ENCODE measurements around the gene ARSK. TPM values are rescaled to one million over a fixed set of nuclear protein-coding genes. Genes with fewer than 3 reads are reported as not detected.

The ARSK gene
- total and polyA plus RNA-seq, 2 donors from 2014 or later = 4.5 to 5.9 TPM

GRCh38 chr5:95624368-95624767 is 69.5 kb downstream of the ARSK start:
- FAIRE-seq (no peak), DNase-seq (no peak)
- intact Hi-C loops (cut with DNase I) = no loop called here
- no peaks in the 10 kb centered on the region for H3K36me3 ChIP-seq (ENCODE audit: control insufficient read depth in 2 of 3, insufficient read depth in 3 of 3, low read length in 3 of 3)
- no peaks in the 10 kb centered on the region for H3K9me3 ChIP-seq (ENCODE audit: control insufficient read depth in 2 of 3, insufficient read depth in 1 of 3, low read length in 3 of 3)
- H3K9ac ChIP-seq (ENCODE audit: low read length in 3 of 3) = no peak overlapping the region
- H3K27ac ChIP-seq (ENCODE audit: low read depth in 2 of 2, low read length in 2 of 2) = no peak overlapping the region
- H3K4me3 ChIP-seq (ENCODE audit: low read length in 3 of 3) = no peak overlapping the region
- H3K27me3 ChIP-seq (ENCODE audit: control insufficient read depth, insufficient read depth, low read length) = peaks cover 4% of the 10 kb centered on the region
- TF ChIP-seq, protein P1, sequence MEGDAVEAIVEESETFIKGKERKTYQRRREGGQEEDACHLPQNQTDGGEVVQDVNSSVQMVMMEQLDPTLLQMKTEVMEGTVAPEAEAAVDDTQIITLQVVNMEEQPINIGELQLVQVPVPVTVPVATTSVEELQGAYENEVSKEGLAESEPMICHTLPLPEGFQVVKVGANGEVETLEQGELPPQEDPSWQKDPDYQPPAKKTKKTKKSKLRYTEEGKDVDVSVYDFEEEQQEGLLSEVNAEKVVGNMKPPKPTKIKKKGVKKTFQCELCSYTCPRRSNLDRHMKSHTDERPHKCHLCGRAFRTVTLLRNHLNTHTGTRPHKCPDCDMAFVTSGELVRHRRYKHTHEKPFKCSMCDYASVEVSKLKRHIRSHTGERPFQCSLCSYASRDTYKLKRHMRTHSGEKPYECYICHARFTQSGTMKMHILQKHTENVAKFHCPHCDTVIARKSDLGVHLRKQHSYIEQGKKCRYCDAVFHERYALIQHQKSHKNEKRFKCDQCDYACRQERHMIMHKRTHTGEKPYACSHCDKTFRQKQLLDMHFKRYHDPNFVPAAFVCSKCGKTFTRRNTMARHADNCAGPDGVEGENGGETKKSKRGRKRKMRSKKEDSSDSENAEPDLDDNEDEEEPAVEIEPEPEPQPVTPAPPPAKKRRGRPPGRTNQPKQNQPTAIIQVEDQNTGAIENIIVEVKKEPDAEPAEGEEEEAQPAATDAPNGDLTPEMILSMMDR (IDR thresholded peaks at IDR 0.05; ENCODE audit: borderline replicate concordance, extremely low read depth, insufficient read depth) = no peak
- peaks cover 0 to 4% (median 0%) of the 10 kb centered on the region in 3 donors for H3K4me1 ChIP-seq (ENCODE audit: control insufficient read depth in 2 of 3, insufficient read depth in 2 of 3, low read depth in 1 of 3, low read length in 3 of 3)

- H3K9me3 ChIP-seq (ENCODE audit: control insufficient read depth in 2 of 3, insufficient read depth in 1 of 3, low read length in 3 of 3) = no peaks in the 10 kb centered on the region
- DNase-seq = no peak
- TF ChIP-seq, protein P1 (IDR thresholded peaks at IDR 0.05; ENCODE audit: borderline replicate concordance, extremely low read depth, insufficient read depth) = no peak
- H3K4me1 ChIP-seq (ENCODE audit: control insufficient read depth in 2 of 3, insufficient read depth in 2 of 3, low read depth in 1 of 3, low read length in 3 of 3) = no peaks in the 10 kb centered on the region
- no peak for FAIRE-seq
- H3K4me3 ChIP-seq (ENCODE audit: low read length in 3 of 3) = no peak overlapping the region
- H3K36me3 ChIP-seq (ENCODE audit: control insufficient read depth in 2 of 3, insufficient read depth in 3 of 3, low read length in 3 of 3) = no peaks in the 10 kb centered on the region
- H3K27ac ChIP-seq (ENCODE audit: low read depth in 2 of 2, low read length in 2 of 2) = no peak overlapping the region
- no peak overlapping the region for H3K9ac ChIP-seq (ENCODE audit: low read length in 3 of 3)
- H3K27me3 ChIP-seq (ENCODE audit: control insufficient read depth, insufficient read depth, low read length) = no peaks in the 10 kb centered on the region
- intact Hi-C loops (cut with DNase I) = no loop called here
Observed at GRCh38 chr5:95626701-95627100, 71.8 kb downstream of the ARSK start.

DNA sequence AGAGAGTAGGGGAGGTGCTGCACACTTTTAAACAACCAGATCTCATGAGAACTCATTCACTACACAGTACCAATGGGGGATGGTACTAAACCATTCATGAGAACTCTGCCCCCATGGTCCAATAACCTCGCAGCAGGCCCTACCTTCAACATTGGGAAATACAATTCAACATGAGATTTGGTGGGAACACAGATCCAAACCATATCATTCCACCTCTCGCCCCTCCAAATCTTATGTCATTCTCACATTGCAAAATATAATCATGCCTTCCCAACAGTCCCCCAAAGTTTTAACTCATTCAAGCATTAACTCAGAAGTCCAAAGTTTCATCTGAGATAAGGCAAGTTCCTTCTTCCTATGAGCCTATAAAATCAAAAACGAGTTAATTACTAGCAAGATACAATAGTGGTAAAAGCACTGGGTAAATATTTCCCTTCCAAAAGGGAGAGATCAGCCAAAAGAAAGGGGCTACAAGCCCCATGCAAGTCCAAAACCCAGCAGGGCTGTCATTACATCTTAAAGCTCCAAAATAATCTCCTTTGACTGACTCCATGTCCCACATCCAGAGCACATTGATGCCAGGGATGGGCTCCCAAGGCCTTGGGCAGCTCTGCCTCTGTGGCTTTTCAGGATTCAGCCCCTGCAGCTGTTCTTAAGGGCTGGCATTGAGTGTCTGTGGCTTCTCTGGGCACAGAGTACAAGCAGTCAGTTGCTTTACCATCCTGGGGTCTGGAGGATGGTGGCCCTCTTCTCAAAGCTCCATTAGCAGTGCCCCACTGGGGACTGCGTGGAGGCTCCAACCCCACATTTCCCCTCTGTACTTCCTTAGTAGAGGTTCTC is 73.3 kb downstream of the ARSK start:
- Histone ChIP-seq H3K4me3 (ENCODE audit: low read length in 3 of 3) (no peak overlapping the region), H3K27me3 (ENCODE audit: control insufficient read depth, insufficient read depth, low read length) (no peaks in the 10 kb centered on the region), H3K9ac (ENCODE audit: low read length in 3 of 3) (no peak overlapping the region), H3K36me3 (ENCODE audit: control insufficient read depth in 2 of 3, insufficient read depth in 3 of 3, low read length in 3 of 3) (no peaks in the 10 kb centered on the region), H3K4me1 (ENCODE audit: control insufficient read depth in 2 of 3, insufficient read depth in 2 of 3, low read depth in 1 of 3, low read length in 3 of 3) (no peaks in the 10 kb centered on the region), H3K27ac (ENCODE audit: low read depth in 2 of 2, low read length in 2 of 2) (no peak overlapping the region), H3K9me3 (ENCODE audit: control insufficient read depth in 2 of 3, insufficient read depth in 1 of 3, low read length in 3 of 3) (no peaks in the 10 kb centered on the region)
- no peak for FAIRE-seq
- no peak for DNase-seq
- intact Hi-C loops (cut with DNase I) = no loop called here
- TF ChIP-seq, protein P1 (IDR thresholded peaks at IDR 0.05; ENCODE audit: borderline replicate concordance, extremely low read depth, insufficient read depth) = no peak

Measured in kidney (tissue), 14 donors.